ENCODE results near the gene PPP1R14D. TPM values are rescaled to one million over a fixed set of nuclear protein-coding genes. Genes with fewer than 3 reads are reported as not detected.

PPP1R14D gene
- total and polyA plus RNA-seq, 2 of the 8 experiments (the other 6 are each of a cell fraction or from before 2014, with no cell fraction given): not detected

- TF ChIP-seq, protein P1, sequence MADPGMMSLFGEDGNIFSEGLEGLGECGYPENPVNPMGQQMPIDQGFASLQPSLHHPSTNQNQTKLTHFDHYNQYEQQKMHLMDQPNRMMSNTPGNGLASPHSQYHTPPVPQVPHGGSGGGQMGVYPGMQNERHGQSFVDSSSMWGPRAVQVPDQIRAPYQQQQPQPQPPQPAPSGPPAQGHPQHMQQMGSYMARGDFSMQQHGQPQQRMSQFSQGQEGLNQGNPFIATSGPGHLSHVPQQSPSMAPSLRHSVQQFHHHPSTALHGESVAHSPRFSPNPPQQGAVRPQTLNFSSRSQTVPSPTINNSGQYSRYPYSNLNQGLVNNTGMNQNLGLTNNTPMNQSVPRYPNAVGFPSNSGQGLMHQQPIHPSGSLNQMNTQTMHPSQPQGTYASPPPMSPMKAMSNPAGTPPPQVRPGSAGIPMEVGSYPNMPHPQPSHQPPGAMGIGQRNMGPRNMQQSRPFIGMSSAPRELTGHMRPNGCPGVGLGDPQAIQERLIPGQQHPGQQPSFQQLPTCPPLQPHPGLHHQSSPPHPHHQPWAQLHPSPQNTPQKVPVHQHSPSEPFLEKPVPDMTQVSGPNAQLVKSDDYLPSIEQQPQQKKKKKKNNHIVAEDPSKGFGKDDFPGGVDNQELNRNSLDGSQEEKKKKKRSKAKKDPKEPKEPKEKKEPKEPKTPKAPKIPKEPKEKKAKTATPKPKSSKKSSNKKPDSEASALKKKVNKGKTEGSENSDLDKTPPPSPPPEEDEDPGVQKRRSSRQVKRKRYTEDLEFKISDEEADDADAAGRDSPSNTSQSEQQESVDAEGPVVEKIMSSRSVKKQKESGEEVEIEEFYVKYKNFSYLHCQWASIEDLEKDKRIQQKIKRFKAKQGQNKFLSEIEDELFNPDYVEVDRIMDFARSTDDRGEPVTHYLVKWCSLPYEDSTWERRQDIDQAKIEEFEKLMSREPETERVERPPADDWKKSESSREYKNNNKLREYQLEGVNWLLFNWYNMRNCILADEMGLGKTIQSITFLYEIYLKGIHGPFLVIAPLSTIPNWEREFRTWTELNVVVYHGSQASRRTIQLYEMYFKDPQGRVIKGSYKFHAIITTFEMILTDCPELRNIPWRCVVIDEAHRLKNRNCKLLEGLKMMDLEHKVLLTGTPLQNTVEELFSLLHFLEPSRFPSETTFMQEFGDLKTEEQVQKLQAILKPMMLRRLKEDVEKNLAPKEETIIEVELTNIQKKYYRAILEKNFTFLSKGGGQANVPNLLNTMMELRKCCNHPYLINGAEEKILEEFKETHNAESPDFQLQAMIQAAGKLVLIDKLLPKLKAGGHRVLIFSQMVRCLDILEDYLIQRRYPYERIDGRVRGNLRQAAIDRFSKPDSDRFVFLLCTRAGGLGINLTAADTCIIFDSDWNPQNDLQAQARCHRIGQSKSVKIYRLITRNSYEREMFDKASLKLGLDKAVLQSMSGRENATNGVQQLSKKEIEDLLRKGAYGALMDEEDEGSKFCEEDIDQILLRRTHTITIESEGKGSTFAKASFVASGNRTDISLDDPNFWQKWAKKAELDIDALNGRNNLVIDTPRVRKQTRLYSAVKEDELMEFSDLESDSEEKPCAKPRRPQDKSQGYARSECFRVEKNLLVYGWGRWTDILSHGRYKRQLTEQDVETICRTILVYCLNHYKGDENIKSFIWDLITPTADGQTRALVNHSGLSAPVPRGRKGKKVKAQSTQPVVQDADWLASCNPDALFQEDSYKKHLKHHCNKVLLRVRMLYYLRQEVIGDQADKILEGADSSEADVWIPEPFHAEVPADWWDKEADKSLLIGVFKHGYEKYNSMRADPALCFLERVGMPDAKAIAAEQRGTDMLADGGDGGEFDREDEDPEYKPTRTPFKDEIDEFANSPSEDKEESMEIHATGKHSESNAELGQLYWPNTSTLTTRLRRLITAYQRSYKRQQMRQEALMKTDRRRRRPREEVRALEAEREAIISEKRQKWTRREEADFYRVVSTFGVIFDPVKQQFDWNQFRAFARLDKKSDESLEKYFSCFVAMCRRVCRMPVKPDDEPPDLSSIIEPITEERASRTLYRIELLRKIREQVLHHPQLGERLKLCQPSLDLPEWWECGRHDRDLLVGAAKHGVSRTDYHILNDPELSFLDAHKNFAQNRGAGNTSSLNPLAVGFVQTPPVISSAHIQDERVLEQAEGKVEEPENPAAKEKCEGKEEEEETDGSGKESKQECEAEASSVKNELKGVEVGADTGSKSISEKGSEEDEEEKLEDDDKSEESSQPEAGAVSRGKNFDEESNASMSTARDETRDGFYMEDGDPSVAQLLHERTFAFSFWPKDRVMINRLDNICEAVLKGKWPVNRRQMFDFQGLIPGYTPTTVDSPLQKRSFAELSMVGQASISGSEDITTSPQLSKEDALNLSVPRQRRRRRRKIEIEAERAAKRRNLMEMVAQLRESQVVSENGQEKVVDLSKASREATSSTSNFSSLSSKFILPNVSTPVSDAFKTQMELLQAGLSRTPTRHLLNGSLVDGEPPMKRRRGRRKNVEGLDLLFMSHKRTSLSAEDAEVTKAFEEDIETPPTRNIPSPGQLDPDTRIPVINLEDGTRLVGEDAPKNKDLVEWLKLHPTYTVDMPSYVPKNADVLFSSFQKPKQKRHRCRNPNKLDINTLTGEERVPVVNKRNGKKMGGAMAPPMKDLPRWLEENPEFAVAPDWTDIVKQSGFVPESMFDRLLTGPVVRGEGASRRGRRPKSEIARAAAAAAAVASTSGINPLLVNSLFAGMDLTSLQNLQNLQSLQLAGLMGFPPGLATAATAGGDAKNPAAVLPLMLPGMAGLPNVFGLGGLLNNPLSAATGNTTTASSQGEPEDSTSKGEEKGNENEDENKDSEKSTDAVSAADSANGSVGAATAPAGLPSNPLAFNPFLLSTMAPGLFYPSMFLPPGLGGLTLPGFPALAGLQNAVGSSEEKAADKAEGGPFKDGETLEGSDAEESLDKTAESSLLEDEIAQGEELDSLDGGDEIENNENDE (IDR thresholded peaks at IDR 0.05; ENCODE audit: insufficient replicate concordance, low read length): no peak
- TF ChIP-seq GTF2F1 (IDR thresholded peaks at IDR 0.05; ENCODE audit: borderline replicate concordance, low read depth, low read length) (no peak), RAD21 (IDR thresholded peaks at IDR 0.05 in 1 of 2, conservative IDR thresholded peaks at IDR 0.05 in 1 of 2; ENCODE audit: low read depth in 2 of 2, low read length in 2 of 2) (no peak), POU5F1 (IDR thresholded peaks at IDR 0.05; ENCODE audit: low read depth, low read length) (no peak), EZH2 (IDR thresholded peaks at IDR 0.05; ENCODE audit: low read depth, low read length, severe bottlenecking) (no peak), RXRA (IDR thresholded peaks at IDR 0.05; ENCODE audit: insufficient read depth, low read depth, low read length) (no peak), RBBP5 (IDR thresholded peaks at IDR 0.05; ENCODE audit: borderline replicate concordance, low read depth, low read length) (no peak; the same call in 1 of the 2 replicates), HDAC2 (IDR thresholded peaks at IDR 0.05; ENCODE audit: borderline replicate concordance in 1 of 2, low read depth in 2 of 2, low read length in 2 of 2) (no peak; a peak in 1 of 4 replicates)
Observed at GRCh38 chr15:40807028-40807887, 21.2 kb downstream of the PPP1R14D start, which contains the start of the genes DNAJC17 and ZFYVE19 (continued).
